H1 (cell line): ENCODE results near the gene EDDM3A. TPM values are rescaled to one million over a fixed set of nuclear protein-coding genes. Genes with fewer than 3 reads are reported as not detected.

Experiments
- CTCF ChIA-PET: fragments of 300-600 bp; sonication (Branson Sonifier 250); formaldehyde crosslinking; loops from one replicate; lab custom pipeline; 2021; ENCODE audit not compliant: partially characterized antibody; lab: Charles Lee
- POLR2A ChIA-PET: fragments of 300-600 bp; sonication (Branson Sonifier 250); formaldehyde crosslinking; loops from one replicate; lab custom pipeline; 2021; ENCODE audit warnings: inconsistent platforms; ENCODE audit not compliant: partially characterized antibody; lab: Charles Lee
- DNase-seq, 2 experiments: peaks; one replicate each; pipeline versions ENCODE4 v3.0.0 to v3.0.0-alpha.2; 2010 to 2022; ENCODE audit warnings: low spot score in 2 of 2, low read depth in 1 of 2, mixed read lengths in 1 of 2
- FAIRE-seq: peaks from 2 replicates; lab custom pipeline; 2011; peaks lifted over from hg19 to GRCh38; lab: Jason Lieb, UNC
- H2AFZ ChIP-seq: 2 replicates; pipeline ENCODE4 v1.8.1; 2012; ENCODE audit warnings: low read length, inconsistent platforms
- H2AK5ac ChIP-seq: 2 replicates; pipeline ENCODE4 v1.6.1; 2013; ENCODE audit warnings: low read depth, low read length
- H2BK120ac ChIP-seq: replicated peaks from 2 replicates; pipeline ENCODE3; 2013; ENCODE audit warnings: low read depth, low read length, inconsistent platforms
- H2BK12ac ChIP-seq: 2 replicates; pipeline ENCODE4 v1.6.1; 2013; ENCODE audit warnings: low read depth, low read length
- H2BK15ac ChIP-seq: 2 replicates; pipeline ENCODE4 v1.6.1; 2013; ENCODE audit warnings: low read length
- H2BK20ac ChIP-seq: 2 replicates; pipeline ENCODE4 v1.6.1; 2013; ENCODE audit warnings: low read length
- H2BK5ac ChIP-seq: 2 replicates; pipeline ENCODE4 v1.6.1; 2013; ENCODE audit warnings: low read depth, low read length
- H3K14ac ChIP-seq: 2 replicates; pipeline ENCODE4 v1.6.1; 2013; ENCODE audit warnings: inconsistent platforms; ENCODE audit not compliant: insufficient read length
- H3K18ac ChIP-seq: 2 replicates; pipeline ENCODE4 v1.6.1; 2013; ENCODE audit warnings: low read length; ENCODE audit errors: extremely low read depth
- H3K23ac ChIP-seq: 2 replicates; pipeline ENCODE4 v1.6.1; 2013; ENCODE audit warnings: inconsistent platforms; ENCODE audit not compliant: insufficient read length
- H3K23me2 ChIP-seq: 2 replicates; pipeline ENCODE4 v1.6.1; 2013; ENCODE audit warnings: low read depth, low read length
- H3K27ac ChIP-seq: 2 replicates; pipeline ENCODE4 v1.6.1; 2011; ENCODE audit warnings: low read depth, low read length, inconsistent platforms
- H3K27me3 ChIP-seq, 4 experiments: replicated peaks in 1 of 4; 1 replicate in 1 of 4; 2 replicates in 3 of 4; pipeline versions ENCODE4 v1.6.1 to v1.8.1; 2011 to 2013; ENCODE audit warnings: low read length in 3 of 4, mild to moderate bottlenecking in 3 of 4, inconsistent platforms in 2 of 4, mixed read lengths in 2 of 4, moderate library complexity in 1 of 4; ENCODE audit not compliant: control insufficient read depth in 3 of 4, insufficient read depth in 3 of 4; ENCODE audit errors: extremely low read depth in 1 of 4
- H3K36me3 ChIP-seq, 4 experiments: 2 replicates each; pipeline versions ENCODE4 v1.6.1 to v1.8.1; 2011 to 2013; ENCODE audit warnings: mild to moderate bottlenecking in 4 of 4, low read length in 3 of 4, moderate library complexity in 2 of 4, control low read depth in 1 of 4, inconsistent platforms in 1 of 4; ENCODE audit not compliant: insufficient read depth in 4 of 4, control insufficient read depth in 2 of 4
- H3K4ac ChIP-seq: replicated peaks from 2 replicates; pipeline ENCODE3; 2013; ENCODE audit warnings: low read length, low read depth, mixed read lengths, inconsistent platforms; ENCODE audit not compliant: insufficient read length
- H3K4me1 ChIP-seq, 4 experiments: replicated peaks in 1 of 4; 1 replicate in 1 of 4; 2 replicates in 3 of 4; pipeline versions ENCODE4 v1.6.1 to v1.8.1; 2011 to 2013; ENCODE audit warnings: low read length in 3 of 4, inconsistent platforms in 2 of 4, mixed read lengths in 1 of 4; ENCODE audit not compliant: insufficient read depth in 4 of 4, control insufficient read depth in 3 of 4
- H3K4me2 ChIP-seq, 2 experiments: 2 replicates each; pipeline versions ENCODE4 v1.6.1 to v1.8.1; 2011 to 2013; ENCODE audit warnings: low read depth in 2 of 2, low read length in 2 of 2, control low read depth in 1 of 2, inconsistent platforms in 1 of 2, mild to moderate bottlenecking in 1 of 2; ENCODE audit not compliant: insufficient read depth in 1 of 2
- H3K4me3 ChIP-seq, 4 experiments: fragments of 200-600, 300-600 bp in 1 of 4; sonication (generic), shearing (Covaris generic), sonication (Bioruptor Twin) in 1 of 4; 2 replicates each; pipeline versions ENCODE4 v1.5.1 to v1.8.1; 2011 to 2016; ENCODE audit warnings: low read length in 4 of 4, low read depth in 3 of 4, control low read depth in 2 of 4, inconsistent platforms in 2 of 4, mild to moderate bottlenecking in 2 of 4, mixed read lengths in 1 of 4, moderate library complexity in 1 of 4; ENCODE audit not compliant: insufficient read depth in 2 of 4; ENCODE audit errors: extremely low read depth in 1 of 4
- H3K56ac ChIP-seq: replicated peaks from 2 replicates; pipeline ENCODE3; 2013; ENCODE audit warnings: low read depth, mild to moderate bottlenecking, mixed read lengths, low read length, inconsistent platforms; ENCODE audit not compliant: insufficient read length
- H3K79me1 ChIP-seq: 2 replicates; pipeline ENCODE4 v1.6.1; 2013; ENCODE audit warnings: low read depth, low read length, control low read depth
- H3K79me2 ChIP-seq, 2 experiments: 2 replicates each; pipeline versions ENCODE4 v1.6.1 to v1.8.1; 2012 to 2013; ENCODE audit warnings: low read length in 2 of 2, mild to moderate bottlenecking in 2 of 2, inconsistent platforms in 1 of 2; ENCODE audit not compliant: insufficient read depth in 2 of 2, control insufficient read depth in 1 of 2
- H3K9ac ChIP-seq, 4 experiments: replicated peaks in 1 of 4; 1 replicate in 1 of 4; 2 replicates in 3 of 4; pipeline versions ENCODE4 v1.6.1 to v1.8.1; 2011 to 2013; ENCODE audit warnings: low read depth in 3 of 4, low read length in 3 of 4, control low read depth in 2 of 4, mild to moderate bottlenecking in 2 of 4, moderate library complexity in 2 of 4, inconsistent platforms in 1 of 4; ENCODE audit errors: extremely low read depth in 1 of 4
- H3K9me3 ChIP-seq, 2 experiments: 2 replicates each; pipeline versions ENCODE4 v1.6.1 to v1.8.1; 2012 to 2013; ENCODE audit warnings: mild to moderate bottlenecking in 2 of 2, moderate library complexity in 2 of 2, control low read depth in 1 of 2, inconsistent platforms in 1 of 2, low read depth in 1 of 2, low read length in 1 of 2, mixed read lengths in 1 of 2; ENCODE audit not compliant: insufficient read depth in 2 of 2
- H4K20me1 ChIP-seq, 2 experiments: replicated peaks in 1 of 2; 2 replicates each; pipeline versions ENCODE3 to v1.8.1; 2011 to 2013; ENCODE audit warnings: inconsistent platforms in 2 of 2, low read length in 2 of 2, mild to moderate bottlenecking in 1 of 2; ENCODE audit not compliant: insufficient read depth in 2 of 2, control insufficient read depth in 1 of 2
- H4K5ac ChIP-seq: 2 replicates; pipeline ENCODE4 v1.6.1; 2013; ENCODE audit warnings: low read length, low read depth, mixed read lengths, inconsistent platforms; ENCODE audit not compliant: insufficient read length
- H4K8ac ChIP-seq: 2 replicates; pipeline ENCODE4 v1.8.0; 2013; ENCODE audit warnings: mild to moderate bottlenecking, moderate library complexity, low read length, inconsistent platforms; ENCODE audit not compliant: insufficient read depth; ENCODE audit errors: extremely low read depth
- H4K91ac ChIP-seq: replicated peaks from 2 replicates; pipeline ENCODE3; 2013; ENCODE audit warnings: low read length, mixed read lengths, inconsistent platforms; ENCODE audit not compliant: insufficient read length
- CEBPB ChIP-seq: IDR thresholded peaks from 2 replicates; pipeline ENCODE4 v1.6.1; 2012; ENCODE audit warnings: low read depth, low read length
- RBBP5 ChIP-seq: IDR thresholded peaks from 2 replicates; pipeline ENCODE4 v1.7.1; 2012; ENCODE audit warnings: low read depth, mild to moderate bottlenecking, inconsistent platforms, low read length, moderate library complexity, borderline replicate concordance
- RFX5 ChIP-seq: IDR thresholded peaks from 2 replicates; pipeline ENCODE4 v1.6.1; 2011; ENCODE audit warnings: low read depth, low read length, improper control_type of control experiment, borderline replicate concordance
- SP2 ChIP-seq: IDR thresholded peaks from 2 replicates; pipeline ENCODE4 v1.6.1; 2012; ENCODE audit warnings: mild to moderate bottlenecking, low read length, inconsistent platforms
- TAF7 ChIP-seq: optimal IDR thresholded peaks from 2 replicates; pipeline ENCODE3; 2011; ENCODE audit warnings: low read depth, mild to moderate bottlenecking, inconsistent platforms, low read length, moderate library complexity, borderline replicate concordance
- TEAD4 ChIP-seq: IDR thresholded peaks from 2 replicates; pipeline ENCODE4 v1.6.1; 2012; ENCODE audit warnings: low read depth, low read length, inconsistent platforms, mixed read lengths
- USF2 ChIP-seq: IDR thresholded peaks from 2 replicates; pipeline ENCODE4 v1.6.1; 2011; ENCODE audit warnings: low read length, improper control_type of control experiment
- WGBS, 2 experiments: shearing (Covaris generic) in 1 of 2; methylation state at CpG; one replicate each; pipeline versions ENCODE4 v1.1.6 to v1.1.7; 2013 to 2015; ENCODE audit warnings: low lambda C conversion rate in 2 of 2, mixed read lengths in 2 of 2, inconsistent platforms in 1 of 2, low coverage in 1 of 2, missing lambda C conversion rate in 1 of 2; ENCODE audit not compliant: insufficient replicate concordance in 2 of 2, insufficient coverage in 1 of 2, insufficient read length in 1 of 2; ENCODE audit errors: extremely low coverage in 1 of 2, missing lambda C conversion rate in 1 of 2; 5-methylcytosine and 5-hydroxymethylcytosine counted together
- polyA plus RNA-seq, 7 experiments: library from polyadenylated mRNA; depleted of rRNA in 3 of 7; stranded (reverse) in 5 of 7; unstranded in 2 of 7; fragments of >200 nt in 5 of 7; fragments of 200-250 nt in 2 of 7; gene quantifications; 1 replicate in 5 of 7; 2 replicates in 1 of 7; 4 replicates in 1 of 7; pipeline versions ENCODE4 v1.2.1 to v1.2.3, GENCODE V29; 2011 to 2013; ENCODE audit warnings: missing spikeins in 2 of 7, mixed read lengths in 2 of 7
- total RNA-seq: library from RNA; stranded (reverse); fragmentation: NEBNext Ultra II Directional; extraction: Animal tissue kit (Norgen Biotek cat#: 25700); gene quantifications from 2 replicates; pipeline ENCODE4 v1.2.1, GENCODE V29; 2021

EDDM3A gene
- total and polyA plus RNA-seq, 2 of the 8 experiments (the other 6 are each of a cell fraction or from before 2014, with no cell fraction given) = 0.09 TPM; not detected in 1

GRCh38 chr14:20742132-20742531 is 3.6 kb upstream of the EDDM3A start:
- POLR2A ChIA-PET = no interaction called here
- TF ChIP-seq USF2 (no peak), RBBP5 (no peak), CEBPB (no peak), SP2 (no peak), TEAD4 (no peak), RFX5 (no peak), TAF7 (no peak)
- Histone ChIP-seq H3K18ac (no peak overlapping the region), H3K14ac (no peak overlapping the region), H3K56ac (no peak overlapping the region), H3K79me1 (no peaks in the 10 kb centered on the region), H3K27me3 (no peaks in the 10 kb centered on the region), H2BK5ac (no peak overlapping the region), H3K79me2 (no peaks in the 10 kb centered on the region), H4K20me1 (no peaks in the 10 kb centered on the region), H3K4me3 (no peak overlapping the region), H2BK12ac (no peak overlapping the region), H3K9ac (no peak overlapping the region), H2BK120ac (no peak overlapping the region), H3K23me2 (no peaks in the 10 kb centered on the region), H2BK20ac (no peak overlapping the region), H3K23ac (no peak overlapping the region), H3K4me2 (no peak overlapping the region), H3K4ac (no peak overlapping the region), H4K5ac (no peak overlapping the region), H3K9me3 (no peaks in the 10 kb centered on the region; a peak in 1 of 4 replicates), H2AK5ac (no peak overlapping the region), H3K4me1 (no peaks in the 10 kb centered on the region), H4K91ac (no peak overlapping the region), H3K27ac (no peak overlapping the region), H2AFZ (no peak overlapping the region), H4K8ac (no peak overlapping the region), H2BK15ac (no peak overlapping the region), H3K36me3 (no peaks in the 10 kb centered on the region)
- CTCF ChIA-PET = interaction anchor here (1.0 to 8.2 kb wide), 2 partner anchors 7 to 15 kb away, joined by 3 to 70 read pairs; no protein-coding TSS in a partner anchor
- WGBS, 2 experiments = 100% methylated on average over 4 of the region's 4 CpGs; no CpG with 5 or more reads in 1 of the 2 experiments
- FAIRE-seq (no peak), DNase-seq (no peak)
